ENCODE measurements around the gene MBNL2. TPM values are rescaled to one million over a fixed set of nuclear protein-coding genes. Genes with fewer than 3 reads are reported as not detected.

Gene MBNL2
- total and polyA plus RNA-seq, 2 of the 13 experiments (the other 11 are each of a cell fraction or from before 2014, with no cell fraction given), result 30.8 to 59.0 TPM

GRCh38 chr13:97274829-97275649 is 52.9 kb downstream of the MBNL2 start (continued):
- TF ChIP-seq RERE (CRISPR knock-in tag; IDR thresholded peaks at IDR 0.05; ENCODE audit: low read depth) (peak; percentile 84), SP4 (CRISPR knock-in tag; IDR thresholded peaks at IDR 0.05) (no peak), ZNF839 (CRISPR knock-in tag; IDR thresholded peaks at IDR 0.05; ENCODE audit: borderline replicate concordance) (no peak), NR2F1 (CRISPR knock-in tag; IDR thresholded peaks at IDR 0.05) (peak in 1 of 2 experiments; percentile 38; a peak in 1 of 4 replicates), ZNF788 (CRISPR knock-in tag; IDR thresholded peaks at IDR 0.05; ENCODE audit: borderline replicate concordance) (no peak), ZXDC (CRISPR knock-in tag; IDR thresholded peaks at IDR 0.05) (no peak), RELA (CRISPR knock-in tag; IDR thresholded peaks at IDR 0.05) (no peak), BCL6 (CRISPR knock-in tag; IDR thresholded peaks at IDR 0.05) (peak; percentile 76), SMARCE1 (IDR thresholded peaks at IDR 0.05; ENCODE audit: borderline replicate concordance) (peak; percentile 23; the same call in 1 of the 2 replicates), CREBL2 (CRISPR knock-in tag; IDR thresholded peaks at IDR 0.05; ENCODE audit: borderline replicate concordance) (no peak), PREB (CRISPR knock-in tag; IDR thresholded peaks at IDR 0.05) (no peak), ATAD3A (CRISPR knock-in tag; IDR thresholded peaks at IDR 0.05) (no peak), ZFP41 (CRISPR knock-in tag; IDR thresholded peaks at IDR 0.05; ENCODE audit: borderline replicate concordance) (no peak), CSRNP2 (CRISPR knock-in tag; conservative IDR thresholded peaks at IDR 0.05; ENCODE audit: low read depth) (no peak), PPARG (CRISPR knock-in tag; conservative IDR thresholded peaks at IDR 0.05) (peak; percentile 73), ZNF225 (CRISPR knock-in tag; IDR thresholded peaks at IDR 0.05) (no peak), NFE2L1 (CRISPR knock-in tag; IDR thresholded peaks at IDR 0.05; ENCODE audit: borderline replicate concordance) (no peak)
